GM19043 (cell line): ENCODE measurements around the gene HNRNPL.

ENCODE experiments used
- ATAC-seq: cut with Tn5 transposase; IDR thresholded peaks from one replicate; pipeline ENCODE4 v1.9.1; 2021; ENCODE audit warnings: low read depth; ENCODE audit not compliant: unreplicated experiment

Gene HNRNPL

GRCh38 chr19:38846097-38846496 lies 3.7 kb downstream of the HNRNPL start:
- ATAC-seq: no peak

GRCh38 chr19:38845374-38846024 lies 4.3 kb downstream of the HNRNPL start:
- ATAC-seq: no peak

DNA sequence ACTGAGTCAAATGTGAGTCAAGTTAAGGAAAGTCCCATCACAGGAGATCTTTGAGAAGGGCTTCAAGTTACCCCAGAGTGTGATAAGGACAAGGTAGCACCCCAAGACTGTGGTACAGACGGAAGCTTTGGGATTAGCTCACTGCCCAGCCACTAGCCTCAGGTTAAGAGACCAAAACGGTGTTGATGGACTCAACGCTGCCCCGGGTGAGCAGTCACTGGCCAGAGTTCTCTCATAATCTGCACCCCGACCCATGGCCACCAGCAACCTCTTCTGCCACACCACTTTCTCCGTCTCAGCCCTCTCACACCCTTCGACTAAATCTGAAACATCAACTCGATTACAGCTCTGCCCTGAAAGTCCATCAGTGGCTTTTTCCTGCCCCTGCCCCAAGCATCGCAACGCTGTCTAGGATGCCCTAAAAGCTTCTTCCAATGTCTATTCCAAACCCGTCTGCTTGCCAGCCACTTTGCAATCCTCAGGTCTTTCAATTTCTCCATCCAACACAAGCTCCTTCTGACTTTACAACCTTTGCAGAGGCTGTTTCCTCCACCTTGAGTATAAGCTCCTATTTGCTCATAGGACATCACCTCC lies 5.6 kb downstream of the HNRNPL start:
- no peak for ATAC-seq

DNA sequence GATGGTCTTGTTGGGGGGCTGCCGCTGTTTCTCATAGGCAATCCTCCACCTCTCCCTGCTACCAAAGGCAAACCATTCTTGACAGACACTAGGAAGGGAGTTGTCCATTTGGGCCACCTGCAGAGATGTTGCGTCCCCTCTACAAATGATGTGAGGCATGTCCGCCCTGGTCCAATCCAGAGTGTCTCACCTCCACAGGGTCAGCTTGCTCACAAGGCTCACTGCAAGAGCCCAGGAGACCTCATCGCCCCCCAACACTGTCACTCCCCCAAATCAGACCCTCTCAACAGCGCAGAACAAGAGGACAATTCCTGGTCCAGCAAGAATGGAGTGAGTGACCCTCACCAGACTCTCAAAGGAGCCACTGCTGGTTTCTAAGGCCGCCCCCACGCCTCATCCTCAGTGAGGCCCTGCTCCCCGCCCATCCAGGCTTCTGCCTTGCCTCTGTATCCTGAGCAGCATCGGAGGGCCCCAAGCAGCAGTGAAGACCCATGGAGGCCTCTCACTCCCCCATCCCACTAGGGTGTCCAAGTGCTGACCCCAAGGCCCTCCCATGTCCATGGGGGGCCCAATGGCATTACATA lies 6.5 kb downstream of the HNRNPL start:
- no peak for ATAC-seq

DNA sequence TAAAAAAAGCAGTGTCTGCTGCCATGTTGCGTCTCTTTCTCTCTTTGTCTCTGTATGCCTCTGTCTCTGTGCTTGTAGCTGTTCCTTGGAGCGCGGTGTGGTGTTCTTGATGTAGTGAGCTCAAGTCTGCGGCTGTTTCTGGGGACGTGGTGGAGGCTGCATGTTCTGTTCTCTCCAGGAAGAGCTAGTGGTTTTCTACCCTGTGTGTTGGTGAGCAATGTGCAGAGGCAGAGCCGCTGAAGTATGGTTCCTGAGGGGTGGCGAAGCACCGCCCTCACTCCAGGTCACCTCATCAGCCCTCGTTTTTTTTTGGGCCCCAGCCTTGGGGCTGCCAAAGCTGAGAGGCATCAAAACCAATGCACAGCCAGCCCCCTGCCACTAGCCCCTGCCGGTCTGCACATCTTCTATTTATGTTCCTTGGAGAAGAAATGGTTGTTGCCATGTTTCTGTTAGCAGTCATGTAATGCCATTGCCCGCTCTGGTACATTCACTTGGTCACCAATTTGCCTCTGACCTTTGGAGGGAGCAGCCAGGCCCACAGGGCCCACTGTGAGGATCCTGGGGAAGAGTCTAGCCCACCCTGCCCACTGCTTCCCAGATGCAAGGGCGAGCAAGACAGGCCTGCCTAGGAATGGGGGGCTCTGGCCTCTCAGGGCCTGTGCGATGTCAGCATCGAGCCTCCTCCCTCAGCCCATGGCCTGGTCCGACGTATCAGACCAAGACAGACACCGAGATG lies 7.2 kb downstream of the HNRNPL start:
- ATAC-seq: no peak

DNA sequence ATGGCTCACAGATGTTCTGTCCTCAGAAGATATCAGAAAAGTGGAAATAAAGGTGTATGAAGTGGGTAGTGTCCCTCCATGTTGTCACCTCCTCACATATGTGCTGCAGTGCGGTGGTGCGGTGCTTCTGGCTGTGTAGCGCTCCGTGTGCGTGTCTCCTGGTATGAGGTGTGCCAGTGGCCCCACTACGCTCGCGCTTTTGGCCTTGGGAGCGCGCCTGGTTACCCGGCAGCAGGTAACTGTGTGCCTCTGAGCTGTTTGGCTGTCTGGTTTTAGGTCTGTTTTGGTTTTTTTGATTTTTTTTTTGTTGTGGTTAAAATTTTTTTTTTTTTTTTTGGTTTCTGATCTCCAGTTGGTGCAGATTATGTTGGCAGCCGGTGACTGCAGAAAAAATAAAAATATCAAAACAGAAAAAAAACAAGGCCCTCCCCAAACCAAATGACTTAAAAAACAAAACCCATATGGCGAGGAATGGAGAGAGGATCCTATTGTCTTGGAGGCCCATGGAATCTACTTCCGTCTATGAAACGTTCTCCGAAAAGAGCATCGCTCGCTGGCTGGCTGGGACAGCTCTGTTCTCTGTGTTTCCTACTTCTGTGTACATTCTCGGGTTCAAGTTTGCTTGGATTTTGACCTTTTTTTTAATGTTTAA lies 7.9 kb downstream of the HNRNPL start:
- no peak for ATAC-seq

DNA sequence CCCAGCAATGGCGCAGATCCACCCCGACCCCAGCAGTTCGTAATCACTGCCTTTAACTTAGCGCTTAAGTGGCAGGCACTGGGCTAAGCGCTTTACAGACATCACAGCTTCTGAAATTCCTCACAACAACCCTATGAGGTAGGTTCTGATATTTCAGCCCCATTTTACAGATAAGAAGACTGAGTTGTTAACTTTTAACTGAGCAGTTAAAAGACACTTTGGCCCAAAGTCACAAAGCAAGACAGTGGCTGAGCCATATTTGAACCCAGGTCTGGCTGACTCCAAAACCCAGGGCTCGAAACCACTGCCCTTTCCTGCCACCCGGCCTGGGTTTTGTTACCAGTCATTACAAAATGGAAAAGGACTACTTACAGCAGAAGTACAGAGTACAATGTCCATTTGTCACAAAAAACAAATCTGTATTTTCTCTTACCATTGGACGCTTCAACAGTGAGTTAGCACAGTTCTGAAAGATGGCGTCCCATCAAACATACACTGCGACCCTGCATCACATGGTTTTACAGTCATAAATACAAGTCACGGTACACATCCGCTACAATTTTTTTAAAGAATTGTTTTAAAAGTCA lies 8.5 kb downstream of the HNRNPL start:
- no peak for ATAC-seq

GRCh38 chr19:38840583-38840968 lies 9.2 kb downstream of the HNRNPL start:
- ATAC-seq: no peak

DNA sequence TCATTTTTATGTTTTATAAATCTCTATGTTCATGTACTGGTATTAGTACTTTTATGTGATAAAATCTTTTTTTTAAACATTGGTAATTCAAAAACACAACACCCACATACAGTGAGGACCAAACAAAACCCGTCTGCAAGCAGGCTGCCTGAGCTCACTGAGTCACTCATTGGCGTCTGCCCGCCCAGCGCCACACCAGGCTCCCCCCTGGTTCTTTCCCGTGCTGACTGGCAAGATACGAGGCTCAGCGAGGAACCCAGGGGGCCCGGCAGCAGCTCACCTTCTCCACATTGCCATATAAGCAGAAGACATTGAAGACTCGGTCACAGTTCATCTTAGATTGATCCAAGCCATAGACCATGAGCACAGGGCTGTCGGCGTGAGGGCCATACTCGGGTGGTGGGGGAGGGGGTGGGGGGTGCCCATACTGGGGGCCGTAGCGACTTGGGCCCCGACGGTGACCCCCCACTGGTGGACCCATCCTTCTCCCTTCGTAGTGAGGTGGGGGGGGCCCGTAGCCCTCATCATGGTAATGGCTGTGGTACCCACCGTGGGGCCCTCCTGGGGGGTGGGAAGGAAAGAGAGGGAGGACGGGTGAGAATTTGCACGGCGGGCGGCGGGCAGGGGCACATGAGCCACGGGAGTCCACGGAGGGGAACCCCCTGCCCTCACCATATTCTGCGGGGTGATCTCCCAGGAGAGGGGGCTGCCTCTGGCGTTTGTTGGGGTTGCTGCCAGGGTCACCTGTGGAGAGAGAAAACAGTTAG lies 9.8 kb downstream of the HNRNPL start:
- ATAC-seq: no peak

GRCh38 chr19:38838986-38839761 lies 10.6 kb downstream of the HNRNPL start:
- ATAC-seq: no peak

DNA sequence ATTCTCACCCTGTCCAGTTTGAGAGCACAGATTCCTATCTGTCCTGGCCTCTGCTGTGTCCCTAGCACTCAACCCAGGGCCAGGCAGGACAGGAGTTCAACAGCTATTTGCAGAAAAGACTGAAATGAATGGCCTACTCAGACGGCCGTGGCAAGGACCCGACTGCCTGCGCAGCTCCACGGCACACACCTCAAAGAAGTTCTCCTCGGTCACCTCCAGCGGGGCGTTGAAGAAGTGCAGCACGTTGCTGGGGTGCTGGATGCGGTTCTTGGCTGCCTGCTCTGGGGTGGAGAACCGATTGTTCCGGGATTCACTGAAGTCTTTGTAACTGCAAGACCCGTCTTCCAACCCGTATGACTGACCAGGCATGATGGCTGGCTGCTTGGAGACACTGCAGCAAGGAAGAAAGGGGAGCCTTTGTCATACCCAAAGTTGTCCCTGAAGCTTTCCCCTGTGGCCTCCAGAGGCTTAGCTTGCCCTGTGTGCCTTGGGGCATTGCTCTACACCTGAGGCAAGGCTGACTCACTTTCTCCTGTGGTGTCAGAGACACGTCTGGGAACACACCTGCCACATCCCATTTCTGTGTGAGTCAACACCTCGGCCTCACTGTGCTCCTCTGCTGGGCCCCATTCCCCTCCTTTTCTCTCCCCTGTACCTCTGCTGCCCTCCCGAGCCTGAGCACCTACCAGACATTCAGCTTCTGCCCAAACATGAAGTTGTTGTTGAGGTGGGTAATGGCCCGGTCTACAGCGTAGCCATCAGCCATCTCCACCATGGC lies 11.4 kb downstream of the HNRNPL start:
- ATAC-seq: no peak

DNA sequence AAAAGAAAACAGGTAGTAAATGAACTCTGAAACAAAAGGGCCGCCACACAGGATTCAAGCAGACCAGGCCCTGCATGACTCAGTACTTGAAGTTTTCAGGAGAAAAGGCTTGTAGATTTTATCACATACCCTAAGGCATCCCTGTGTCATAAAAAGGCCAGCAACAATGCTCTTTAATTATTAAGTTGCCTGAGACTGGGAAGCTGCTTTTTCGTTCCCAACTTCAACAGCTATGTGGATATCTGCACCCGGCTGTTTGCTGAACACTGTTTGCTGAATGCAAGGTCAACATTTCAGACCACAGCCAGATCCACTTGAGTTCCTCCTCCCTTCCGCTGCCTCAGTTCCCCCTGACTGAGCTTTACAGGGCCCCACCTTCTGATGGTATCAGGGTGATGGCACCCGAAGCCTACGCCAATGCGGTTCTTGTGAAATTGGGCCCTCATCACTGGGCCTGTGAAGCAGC lies 12.1 kb downstream of the HNRNPL start:
- no peak for ATAC-seq

GRCh38 chr19:38836983-38837626 lies 12.7 kb downstream of the HNRNPL start:
- ATAC-seq: no peak

DNA sequence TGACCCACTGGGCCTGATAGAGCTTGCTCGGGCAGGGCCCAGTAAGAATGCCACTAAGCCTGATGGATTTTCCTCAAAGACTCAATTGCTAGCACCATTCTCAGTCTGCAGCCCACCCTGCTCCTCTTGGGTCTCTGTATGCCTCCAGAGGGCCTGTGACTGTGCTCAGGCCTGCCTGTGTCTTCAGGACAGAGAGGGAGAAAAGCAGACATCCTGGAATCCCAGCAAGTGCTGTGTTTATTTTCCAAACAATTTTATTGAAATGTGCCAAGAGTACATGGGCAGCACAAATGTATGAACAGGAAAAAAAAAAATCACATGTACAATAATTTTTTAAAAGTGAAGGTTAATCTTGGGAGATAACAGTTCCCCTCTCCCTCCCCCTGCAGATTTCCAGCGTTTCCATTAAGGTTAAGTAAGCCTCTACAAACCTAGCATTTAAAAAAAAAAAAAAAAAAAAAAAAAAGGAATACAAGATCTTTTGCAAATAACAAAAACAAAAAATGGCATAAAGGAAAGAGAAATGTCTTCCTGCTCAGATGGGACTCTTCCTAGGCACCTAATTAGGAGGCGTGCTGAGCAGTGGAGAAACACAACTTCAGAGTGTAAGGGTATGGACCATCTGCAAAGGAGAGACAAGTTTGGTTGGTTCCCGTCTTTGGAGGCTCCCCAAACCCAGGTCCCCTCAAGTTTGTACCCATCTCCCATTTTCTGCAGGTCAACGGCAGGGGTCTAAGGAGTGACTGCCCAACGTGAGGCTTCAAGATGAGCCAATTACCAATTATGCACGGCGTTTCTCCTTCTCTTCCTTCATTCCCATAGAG lies 13.4 kb downstream of the HNRNPL start:
- no peak for ATAC-seq

GRCh38 chr19:38834590-38834989 lies 15.2 kb downstream of the HNRNPL start:
- ATAC-seq: no peak

DNA sequence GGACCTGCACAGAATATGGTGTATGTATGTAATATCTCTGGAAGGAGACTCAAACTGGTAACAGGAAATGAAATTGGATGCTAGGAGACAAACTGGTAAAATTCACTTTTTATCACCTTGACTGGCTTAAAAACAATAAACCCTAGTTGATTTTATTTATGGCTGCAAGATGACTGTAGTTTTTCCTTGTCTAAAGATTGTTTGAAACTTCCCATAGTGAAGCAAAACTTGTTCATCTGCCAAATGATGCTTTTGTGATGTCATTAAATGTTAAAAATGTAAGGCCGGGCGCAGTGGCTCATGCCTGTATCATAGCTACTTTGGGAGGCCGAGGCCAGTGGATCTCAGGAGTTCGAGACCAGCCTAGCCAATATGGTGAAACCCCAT lies 15.7 kb downstream of the HNRNPL start:
- ATAC-seq: no peak

DNA sequence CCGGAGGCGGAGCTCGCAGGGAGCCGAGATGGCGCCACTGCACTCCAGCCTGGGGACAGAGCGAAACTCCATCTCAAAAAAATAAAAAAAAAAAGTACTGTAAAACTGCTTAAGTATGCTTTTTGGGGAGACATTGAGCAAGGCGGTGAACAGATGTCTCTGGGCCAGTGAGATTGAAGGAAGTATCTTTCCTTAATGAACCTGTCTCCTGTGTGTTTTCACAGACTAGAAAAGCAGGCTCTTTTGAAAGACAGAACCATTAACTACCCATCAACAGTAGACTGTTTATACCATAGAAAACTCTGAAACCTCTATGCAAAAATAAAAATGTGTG lies 16.7 kb downstream of the HNRNPL start:
- ATAC-seq: no peak
